Mesenchymal stem cell (in vitro differentiated cells and primary cell): ENCODE results near the gene NQO1.
A peak's percentile ranks its signal among the peaks of the same experiment; 100 is the strongest.

Experiments
- DNase-seq: peaks from one replicate; pipeline ENCODE4 v3.0.0-alpha.2; 2013
- H2AFZ ChIP-seq: one replicate; pipeline ENCODE4 v1.6.1; 2013; ENCODE audit warnings: low read depth, mild to moderate bottlenecking, control low read depth, inconsistent platforms, low read length, moderate library complexity
- H2AK5ac ChIP-seq: 2 replicates; pipeline ENCODE4 v1.6.1; 2013; ENCODE audit warnings: low read length, moderate library complexity, mild to moderate bottlenecking, inconsistent platforms; ENCODE audit not compliant: severe bottlenecking
- H2BK120ac ChIP-seq: one replicate; pipeline ENCODE4 v1.6.1; 2013; ENCODE audit warnings: low read depth, mild to moderate bottlenecking, inconsistent platforms, low read length, moderate library complexity
- H2BK12ac ChIP-seq, 2 experiments: one replicate each; pipeline ENCODE4 v1.6.1; 2013; ENCODE audit warnings: inconsistent platforms in 2 of 2, low read length in 2 of 2, mild to moderate bottlenecking in 2 of 2, moderate library complexity in 2 of 2, control low read depth in 1 of 2
- H2BK15ac ChIP-seq: one replicate; pipeline ENCODE4 v1.6.1; 2013; ENCODE audit warnings: mild to moderate bottlenecking, low read depth, inconsistent platforms; ENCODE audit not compliant: poor library complexity, severe bottlenecking
- H2BK5ac ChIP-seq: 2 replicates; pipeline ENCODE4 v1.6.1; 2013; ENCODE audit warnings: low read depth, mild to moderate bottlenecking, low read length, control low read depth, inconsistent platforms; ENCODE audit not compliant: poor library complexity, severe bottlenecking
- H3K14ac ChIP-seq, 2 experiments: one replicate each; pipeline ENCODE4 v1.6.1; 2013; ENCODE audit warnings: inconsistent platforms in 2 of 2, low read length in 2 of 2, control low read depth in 1 of 2, mild to moderate bottlenecking in 1 of 2, moderate library complexity in 1 of 2
- H3K18ac ChIP-seq, 2 experiments: one replicate each; pipeline ENCODE4 v1.6.1; 2013; ENCODE audit warnings: inconsistent platforms in 2 of 2, low read length in 2 of 2, control low read depth in 1 of 2, low read depth in 1 of 2, mild to moderate bottlenecking in 1 of 2
- H3K23ac ChIP-seq, 2 experiments: one replicate each; pipeline ENCODE4 v1.6.1; 2013; ENCODE audit warnings: inconsistent platforms in 2 of 2, low read length in 2 of 2, mild to moderate bottlenecking in 2 of 2, moderate library complexity in 2 of 2, control low read depth in 1 of 2
- H3K27ac ChIP-seq: 2 replicates; pipeline ENCODE4 v1.5.1; 2013; ENCODE audit warnings: mild to moderate bottlenecking, moderate library complexity, low read length, control low read depth, inconsistent platforms; ENCODE audit not compliant: poor library complexity, severe bottlenecking
- H3K27me3 ChIP-seq, 2 experiments: 2 replicates each; pipeline versions ENCODE4 v1.6.1 to v1.7.0; 2013; ENCODE audit warnings: low read length in 2 of 2, mild to moderate bottlenecking in 2 of 2, moderate library complexity in 2 of 2, control low read depth in 1 of 2, inconsistent platforms in 1 of 2; ENCODE audit not compliant: control insufficient read depth in 1 of 2, insufficient read depth in 1 of 2
- H3K36me3 ChIP-seq, 2 experiments: 2 replicates each; pipeline versions ENCODE4 v1.6.1 to v1.7.0; 2013; ENCODE audit warnings: low read length in 2 of 2, control low read depth in 1 of 2, inconsistent platforms in 1 of 2, low read depth in 1 of 2, mild to moderate bottlenecking in 1 of 2; ENCODE audit not compliant: insufficient read depth in 2 of 2, control insufficient read depth in 1 of 2
- H3K4ac ChIP-seq, 2 experiments: one replicate each; pipeline ENCODE4 v1.6.1; 2013; ENCODE audit warnings: inconsistent platforms in 2 of 2, low read length in 2 of 2, mild to moderate bottlenecking in 2 of 2, moderate library complexity in 2 of 2, control low read depth in 1 of 2, low read depth in 1 of 2
- H3K4me1 ChIP-seq: 2 replicates; pipeline ENCODE4 v1.6.1; 2013; ENCODE audit warnings: low read depth, low read length, control low read depth; ENCODE audit not compliant: control insufficient read depth, insufficient read depth
- H3K4me2 ChIP-seq: 2 replicates; pipeline ENCODE4 v1.6.1; 2013; ENCODE audit warnings: low read length, mild to moderate bottlenecking, inconsistent platforms; ENCODE audit not compliant: poor library complexity, severe bottlenecking
- H3K4me3 ChIP-seq, 2 experiments: 2 replicates each; pipeline versions ENCODE4 v1.5.1 to v1.7.0; 2013; ENCODE audit warnings: low read length in 2 of 2, mild to moderate bottlenecking in 2 of 2, control low read depth in 1 of 2, low read depth in 1 of 2; ENCODE audit not compliant: insufficient read depth in 1 of 2
- H3K79me1 ChIP-seq: replicated peaks from 2 replicates; pipeline ENCODE4 v1.6.1; 2013; ENCODE audit warnings: mild to moderate bottlenecking, control low read depth, low read length, inconsistent platforms; ENCODE audit not compliant: poor library complexity, severe bottlenecking
- H3K9ac ChIP-seq: 2 replicates; pipeline ENCODE4 v1.7.0; 2013; ENCODE audit warnings: mild to moderate bottlenecking, low read length, moderate library complexity
- H3K9me3 ChIP-seq: 2 replicates; pipeline ENCODE4 v1.7.0; 2013; ENCODE audit warnings: mild to moderate bottlenecking, low read length; ENCODE audit not compliant: control insufficient read depth
- H4K8ac ChIP-seq: one replicate; pipeline ENCODE4 v1.6.1; 2013; ENCODE audit warnings: inconsistent platforms, mild to moderate bottlenecking, low read length, moderate library complexity
- H4K91ac ChIP-seq: one replicate; pipeline ENCODE4 v1.6.1; 2013; ENCODE audit warnings: mild to moderate bottlenecking, low read length, inconsistent platforms
- WGBS: methylation state at CpG from one replicate; pipeline ENCODE4 v1.1.7; 2013; ENCODE audit warnings: mixed read lengths; 5-methylcytosine and 5-hydroxymethylcytosine counted together

The NQO1 gene

DNA sequence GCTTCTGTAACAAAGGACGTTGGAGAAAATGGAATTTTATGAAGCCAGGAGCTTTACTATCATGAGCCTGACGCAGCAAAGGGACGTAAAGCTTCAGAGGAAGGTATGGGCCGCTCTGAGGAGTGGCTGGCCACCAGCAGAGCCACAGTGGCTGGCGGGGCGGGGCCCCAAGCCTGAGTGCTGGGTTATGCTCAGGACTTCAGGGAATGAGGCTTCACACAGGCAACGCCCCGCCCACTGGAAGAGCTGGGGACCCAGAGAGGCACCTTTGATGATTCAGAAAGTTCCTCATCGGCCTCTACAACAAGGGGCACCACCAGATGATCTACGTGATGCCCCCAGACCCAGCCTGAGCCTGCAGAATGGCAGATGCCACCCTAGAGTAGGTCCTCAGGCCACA lies 19.6 kb upstream of the NQO1 start:
- no peak overlapping the region for H3K23ac ChIP-seq
- no peak overlapping the region for H2AK5ac ChIP-seq
- no peaks in the 10 kb centered on the region for H3K9me3 ChIP-seq
- H3K14ac ChIP-seq, result no peak overlapping the region
- no peak overlapping the region for H3K4ac ChIP-seq
- H3K4me2 ChIP-seq, result no peak overlapping the region
- no peak overlapping the region for H3K9ac ChIP-seq
- WGBS, result 86% methylated on average over 10 of the region's 10 CpGs
- no peaks in the 10 kb centered on the region for H3K27me3 ChIP-seq
- H2BK12ac ChIP-seq, result no peak overlapping the region
- no peak overlapping the region for H3K4me3 ChIP-seq
- no peak for DNase-seq
- H4K91ac ChIP-seq, result no peak overlapping the region
- H2BK5ac ChIP-seq, result no peak overlapping the region
- peaks cover 68 to 92% of the 10 kb centered on the region in 2 experiments for H3K36me3 ChIP-seq
- H3K4me1 ChIP-seq, result peaks cover 9% of the 10 kb centered on the region
- H4K8ac ChIP-seq, result no peak overlapping the region
- no peak overlapping the region for H3K27ac ChIP-seq
- no peak overlapping the region for H3K18ac ChIP-seq
- H3K79me1 ChIP-seq, result peaks cover 17% of the 10 kb centered on the region
- H2BK15ac ChIP-seq, result no peak overlapping the region
- H2BK120ac ChIP-seq, result no peak overlapping the region
- no peak overlapping the region for H2AFZ ChIP-seq

DNA sequence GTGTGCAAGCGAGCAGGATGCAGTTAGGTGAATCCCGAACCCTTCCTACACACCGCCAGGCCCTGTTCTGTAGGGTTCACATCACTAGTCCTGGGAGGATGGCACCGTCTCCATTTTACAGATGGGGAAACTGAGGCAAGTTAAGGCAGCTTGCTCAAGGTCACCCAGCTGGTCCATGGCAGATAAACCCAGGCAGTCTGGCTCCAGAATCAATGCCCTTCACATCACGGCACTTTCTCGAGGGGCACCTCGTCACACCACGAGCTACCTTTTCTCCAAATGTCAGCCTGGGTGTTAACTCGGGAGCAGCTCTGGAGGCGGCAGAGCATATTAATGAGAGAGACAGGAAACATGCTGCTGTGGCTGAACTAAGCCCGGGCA lies 18.9 kb upstream of the NQO1 start:
- no peak overlapping the region for H2AK5ac ChIP-seq
- H3K9me3 ChIP-seq, result no peaks in the 10 kb centered on the region
- peaks cover 69 to 89% of the 10 kb centered on the region in 2 experiments for H3K36me3 ChIP-seq
- no peak overlapping the region for H4K8ac ChIP-seq
- H3K14ac ChIP-seq, result no peak overlapping the region
- no peak overlapping the region for H2BK12ac ChIP-seq
- H3K27ac ChIP-seq, result no peak overlapping the region
- no peak overlapping the region for H2BK120ac ChIP-seq
- H2BK5ac ChIP-seq, result no peak overlapping the region
- DNase-seq, result no peak
- H3K23ac ChIP-seq, result no peak overlapping the region
- H3K4me1 ChIP-seq, result peaks cover 9% of the 10 kb centered on the region
- no peak overlapping the region for H3K18ac ChIP-seq
- H3K9ac ChIP-seq, result no peak overlapping the region
- over 99% methylated on average over 11 of the region's 11 CpGs for WGBS
- H3K27me3 ChIP-seq, result no peaks in the 10 kb centered on the region
- peaks cover 18% of the 10 kb centered on the region for H3K79me1 ChIP-seq
- no peak overlapping the region for H3K4ac ChIP-seq
- H2AFZ ChIP-seq, result no peak overlapping the region
- no peak overlapping the region for H2BK15ac ChIP-seq
- H3K4me3 ChIP-seq, result no peak overlapping the region
- no peak overlapping the region for H3K4me2 ChIP-seq
- H4K91ac ChIP-seq, result no peak overlapping the region

- no peak for DNase-seq
- Histone ChIP-seq H3K27me3 (no peaks in the 10 kb centered on the region), H3K4me1 (peaks cover 9% of the 10 kb centered on the region), H2BK12ac (no peak overlapping the region), H4K8ac (no peak overlapping the region), H3K9me3 (no peaks in the 10 kb centered on the region), H3K27ac (no peak overlapping the region), H4K91ac (no peak overlapping the region), H2AK5ac (no peak overlapping the region), H3K9ac (no peak overlapping the region), H3K14ac (no peak overlapping the region), H3K18ac (no peak overlapping the region), H2AFZ (no peak overlapping the region), H2BK15ac (no peak overlapping the region), H2BK120ac (no peak overlapping the region), H3K23ac (no peak overlapping the region), H2BK5ac (no peak overlapping the region), H3K36me3 (peaks cover 71 to 91% of the 10 kb centered on the region in 2 experiments), H3K4me2 (no peak overlapping the region), H3K79me1 (peaks cover 18% of the 10 kb centered on the region), H3K4me3 (no peak overlapping the region), H3K4ac (no peak overlapping the region)
- WGBS, result 97% methylated on average over 35 of the region's 35 CpGs
These were observed 18.2 kb upstream of the NQO1 start for GRCh38 chr16:69744363-69745231.

GRCh38 chr16:69741951-69742904 lies 15.9 kb upstream of the NQO1 start:
- H4K8ac ChIP-seq, result peak overlapping the region; percentile 41
- H4K91ac ChIP-seq, result no peak overlapping the region
- H3K9me3 ChIP-seq, result no peaks in the 10 kb centered on the region
- WGBS, result 95% methylated on average over 39 of the region's 41 CpGs
- H2AFZ ChIP-seq, result no peak overlapping the region
- peaks cover 11% of the 10 kb centered on the region for H3K79me1 ChIP-seq
- peak overlapping the region; percentile 33 for H3K9ac ChIP-seq
- H3K4ac ChIP-seq, result no peak overlapping the region
- H3K27me3 ChIP-seq, result no peaks in the 10 kb centered on the region
- H2BK120ac ChIP-seq, result no peak overlapping the region
- no peak overlapping the region for H3K14ac ChIP-seq
- DNase-seq, result peak; percentile 38
- peak overlapping the region; percentile 58 for H3K27ac ChIP-seq
- H3K4me3 ChIP-seq, result no peak overlapping the region
- no peak overlapping the region for H2AK5ac ChIP-seq
- H3K36me3 ChIP-seq, result peaks cover 61 to 73% of the 10 kb centered on the region in 2 experiments
- no peak overlapping the region for H2BK5ac ChIP-seq
- peak overlapping the region; percentile 33 for H3K4me2 ChIP-seq
- no peak overlapping the region for H3K18ac ChIP-seq
- H2BK12ac ChIP-seq, result no peak overlapping the region
- peaks cover 9% of the 10 kb centered on the region for H3K4me1 ChIP-seq
- no peak overlapping the region for H3K23ac ChIP-seq
- H2BK15ac ChIP-seq, result no peak overlapping the region
